GM12864 (cell line): ENCODE data around the gene PGM2L1.

ENCODE experiments used
- DNase-seq: peaks from one replicate; pipeline ENCODE4 v3.0.0-alpha.2; 2011; ENCODE audit warnings: low read depth
- H3K4me3 ChIP-seq: 2 replicates; pipeline ENCODE4 v1.5.1; 2011; ENCODE audit warnings: mild to moderate bottlenecking, low read depth, low read length, control low read depth
- TF ChIP-seq, protein P1 (sequence below): IDR thresholded peaks from 2 replicates; pipeline ENCODE4 v1.5.1; 2011; ENCODE audit warnings: low read depth, mild to moderate bottlenecking, moderate library complexity, low read length, control low read depth, inconsistent platforms; ENCODE audit errors: missing control alignments

Gene PGM2L1

DNA sequence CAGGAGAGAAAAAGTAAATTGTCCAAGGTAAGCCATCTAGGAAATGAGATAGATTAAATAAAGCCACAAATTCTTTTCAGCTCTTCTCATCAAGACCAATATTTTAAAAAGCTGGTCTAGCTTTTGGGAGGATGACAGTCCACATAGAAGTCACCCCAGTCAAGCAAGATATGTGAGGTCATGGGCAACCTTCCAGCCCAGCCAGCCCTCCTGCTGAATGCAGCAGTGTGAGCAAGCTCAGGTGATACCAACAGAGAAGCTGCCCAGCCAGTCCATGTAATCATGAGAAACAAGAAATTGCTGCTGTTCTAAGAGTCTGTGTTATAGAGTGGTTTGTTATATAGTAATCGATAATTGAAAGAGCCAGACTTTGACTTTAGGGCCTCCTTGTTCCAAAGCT is 40.4 kb upstream of the PGM2L1 start:
- no peak overlapping the region for H3K4me3 ChIP-seq
- TF ChIP-seq, protein P1, sequence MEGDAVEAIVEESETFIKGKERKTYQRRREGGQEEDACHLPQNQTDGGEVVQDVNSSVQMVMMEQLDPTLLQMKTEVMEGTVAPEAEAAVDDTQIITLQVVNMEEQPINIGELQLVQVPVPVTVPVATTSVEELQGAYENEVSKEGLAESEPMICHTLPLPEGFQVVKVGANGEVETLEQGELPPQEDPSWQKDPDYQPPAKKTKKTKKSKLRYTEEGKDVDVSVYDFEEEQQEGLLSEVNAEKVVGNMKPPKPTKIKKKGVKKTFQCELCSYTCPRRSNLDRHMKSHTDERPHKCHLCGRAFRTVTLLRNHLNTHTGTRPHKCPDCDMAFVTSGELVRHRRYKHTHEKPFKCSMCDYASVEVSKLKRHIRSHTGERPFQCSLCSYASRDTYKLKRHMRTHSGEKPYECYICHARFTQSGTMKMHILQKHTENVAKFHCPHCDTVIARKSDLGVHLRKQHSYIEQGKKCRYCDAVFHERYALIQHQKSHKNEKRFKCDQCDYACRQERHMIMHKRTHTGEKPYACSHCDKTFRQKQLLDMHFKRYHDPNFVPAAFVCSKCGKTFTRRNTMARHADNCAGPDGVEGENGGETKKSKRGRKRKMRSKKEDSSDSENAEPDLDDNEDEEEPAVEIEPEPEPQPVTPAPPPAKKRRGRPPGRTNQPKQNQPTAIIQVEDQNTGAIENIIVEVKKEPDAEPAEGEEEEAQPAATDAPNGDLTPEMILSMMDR, result no peak
- DNase-seq, result no peak

DNA sequence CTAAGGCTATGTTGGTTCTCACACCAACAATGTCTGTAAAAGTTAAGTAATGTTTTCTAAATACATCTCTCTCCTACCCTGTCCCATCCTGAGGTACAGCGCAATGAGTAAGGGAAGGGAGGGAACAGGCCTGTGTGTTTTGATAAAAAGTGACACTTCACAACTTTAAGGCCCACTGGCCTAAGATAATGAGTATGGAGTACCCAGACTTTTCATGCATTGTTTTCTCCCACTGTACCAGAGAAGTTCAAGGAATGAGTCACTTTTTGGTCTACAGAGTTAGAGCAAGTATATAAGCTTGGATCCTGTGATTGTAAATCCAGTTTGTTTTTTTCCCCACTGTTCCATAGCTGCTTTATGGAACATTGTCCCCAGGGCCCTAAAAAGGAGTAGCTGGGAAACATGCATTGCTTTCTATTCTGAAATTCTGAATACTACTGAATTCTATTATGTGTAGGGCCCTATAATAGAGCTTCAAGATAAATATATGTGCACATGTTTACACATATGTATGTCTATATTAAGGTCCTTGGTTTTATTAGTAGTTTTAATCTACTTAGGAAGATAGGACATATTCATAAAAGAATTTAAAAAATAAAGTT is 39.3 kb upstream of the PGM2L1 start:
- DNase-seq, result no peak
- H3K4me3 ChIP-seq, result no peak overlapping the region
- TF ChIP-seq, protein P1, result no peak

DNA sequence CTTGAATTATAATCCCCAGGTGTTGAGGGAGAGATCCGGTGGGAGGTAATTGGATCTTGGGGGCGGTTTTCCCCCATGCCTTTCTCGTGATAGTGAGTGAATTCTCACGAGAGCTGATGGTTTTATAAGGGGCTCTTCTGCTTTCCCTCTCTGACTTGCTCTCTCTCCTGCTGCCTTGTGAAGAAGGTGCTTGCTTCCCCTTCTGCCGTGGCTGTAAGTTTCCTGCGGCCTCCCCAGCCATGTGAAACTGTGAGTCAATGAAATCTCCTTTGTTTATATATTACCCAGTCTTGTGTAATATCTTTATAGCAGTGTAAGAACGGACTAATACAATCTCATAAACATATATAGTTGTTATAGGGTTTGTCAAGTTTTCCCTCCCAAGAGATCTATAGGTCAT is 36.3 kb upstream of the PGM2L1 start:
- no peak overlapping the region for H3K4me3 ChIP-seq
- DNase-seq, result no peak
- TF ChIP-seq, protein P1, result no peak

DNA sequence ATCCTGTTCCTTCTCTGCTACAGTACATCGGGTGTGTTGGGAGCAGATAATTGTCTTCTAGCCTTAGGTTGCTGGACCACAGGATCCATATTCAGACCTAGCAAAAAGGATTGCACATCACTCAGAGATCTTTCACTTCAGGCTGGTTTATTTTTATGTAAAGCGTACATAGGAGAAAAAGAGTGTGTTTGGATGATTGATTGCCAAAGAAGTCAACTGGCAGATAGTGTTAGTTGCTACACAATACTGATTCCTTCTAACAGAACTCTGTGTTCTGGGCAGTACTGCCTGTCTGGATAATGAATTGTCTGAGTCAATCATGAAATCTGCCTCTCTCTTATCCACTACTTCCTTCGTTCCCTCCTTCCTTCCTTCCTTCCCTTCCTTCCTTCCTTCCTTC is 31.0 kb upstream of the PGM2L1 start:
- no peak for DNase-seq
- no peak overlapping the region for H3K4me3 ChIP-seq
- TF ChIP-seq, protein P1, result no peak

DNA sequence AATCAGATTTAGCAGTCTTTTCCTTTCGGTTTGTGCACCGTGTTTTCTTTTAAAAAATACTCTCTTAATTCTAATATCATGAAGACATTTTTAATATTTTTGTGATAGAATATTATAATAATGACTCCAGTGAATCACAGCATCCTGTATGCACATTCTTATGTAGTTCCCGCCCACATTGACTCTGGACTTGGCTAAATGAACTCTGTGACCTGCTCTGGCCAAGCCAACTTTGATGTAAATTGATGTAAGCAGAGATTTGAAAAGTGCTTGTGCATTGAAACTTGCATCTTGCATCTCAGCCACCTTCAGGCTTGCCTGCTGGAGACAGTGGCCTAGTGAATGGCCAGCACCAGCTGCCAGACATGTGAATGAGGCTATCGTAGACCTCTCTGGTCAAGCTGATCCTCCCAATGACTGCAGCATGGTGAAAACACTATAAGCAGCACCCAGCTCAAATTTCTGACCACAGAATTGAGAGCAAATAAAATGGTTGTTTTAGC is 29.2 kb upstream of the PGM2L1 start:
- no peak overlapping the region for H3K4me3 ChIP-seq
- no peak for DNase-seq
- TF ChIP-seq, protein P1, result no peak

DNA sequence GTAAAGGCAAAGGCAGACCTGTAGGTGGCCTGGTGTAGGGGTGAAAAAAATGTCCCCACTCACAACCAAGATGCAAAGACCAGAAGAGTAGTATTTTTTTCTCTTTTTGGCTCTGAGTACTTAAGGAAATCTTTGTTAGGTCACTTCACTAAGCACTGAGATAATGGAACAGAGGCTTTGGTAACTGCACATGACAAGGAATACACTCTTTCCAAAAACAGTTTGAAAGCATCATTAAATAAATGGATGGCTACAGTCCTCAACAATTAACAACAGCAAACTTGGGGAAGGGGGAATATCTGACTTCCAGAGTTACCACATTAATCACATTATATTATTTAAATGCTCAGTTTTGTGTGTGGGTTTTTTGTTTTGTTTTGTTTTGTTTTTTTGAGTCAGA is 26.9 kb upstream of the PGM2L1 start:
- H3K4me3 ChIP-seq, result no peak overlapping the region
- DNase-seq, result no peak
- TF ChIP-seq, protein P1, result no peak

DNA sequence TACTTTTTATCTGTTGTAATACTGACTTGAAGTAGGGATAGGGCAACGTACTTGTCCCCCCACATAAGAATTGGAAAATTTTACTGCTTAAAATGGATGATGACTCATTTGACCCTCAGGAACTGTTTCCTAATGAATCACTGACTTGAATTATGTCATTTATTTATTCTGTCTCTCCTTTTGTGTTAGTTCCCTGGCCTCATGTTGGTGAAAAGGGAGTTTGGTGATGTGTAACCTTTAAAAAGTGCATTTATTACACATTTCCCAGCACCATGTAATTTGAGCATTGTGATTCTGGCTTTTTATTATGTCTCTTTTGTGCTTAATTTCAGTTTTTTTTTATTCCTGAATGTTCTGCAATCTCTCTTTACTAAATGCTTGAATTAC is 20.3 kb upstream of the PGM2L1 start:
- no peak for DNase-seq
- no peak overlapping the region for H3K4me3 ChIP-seq
- TF ChIP-seq, protein P1, result no peak
